Endothelial cell of umbilical vein (primary cell): ENCODE data around the gene COQ4. TPM values are rescaled to one million over a fixed set of nuclear protein-coding genes. Genes with fewer than 3 reads are reported as not detected.

ENCODE experiments used
- BruUV-seq: library from RNA; stranded (reverse); fragments of 400-500 nt; replicated peaks from 2 replicates; lab custom pipeline; 2021; lab: Mats Ljungman, UMichigan
- CTCF ChIA-PET: fragments of 300-600, 350-600 bp; sonication (Branson Sonifier 250); formaldehyde crosslinking; loops from one replicate; lab custom pipeline; 2021; ENCODE audit warnings: antibody characterized with exemption, inconsistent platforms; lab: Charles Lee
- POLR2A ChIA-PET: fragments of 300-600, 350-600 bp; sonication (Branson Sonifier 250); formaldehyde crosslinking; loops from one replicate; lab custom pipeline; 2021; ENCODE audit warnings: antibody characterized with exemption, inconsistent platforms; lab: Charles Lee
- DNase-seq: peaks from one replicate; pipeline ENCODE4 v3.0.0-alpha.2; 2011; ENCODE audit warnings: low read depth, low spot score
- FAIRE-seq: peaks from 2 replicates; lab custom pipeline; 2011; peaks lifted over from hg19 to GRCh38; lab: Jason Lieb, UNC
- H2AFZ ChIP-seq: 2 replicates; pipeline ENCODE4 v1.6.0; 2012; ENCODE audit warnings: low read depth, low read length, control low read depth, inconsistent platforms
- H3K27ac ChIP-seq: 2 replicates; pipeline ENCODE4 v1.5.1; 2011; ENCODE audit warnings: low read depth, mild to moderate bottlenecking, control low read depth, low read length, moderate library complexity; ENCODE audit not compliant: insufficient read depth
- H3K27me3 ChIP-seq, 2 experiments: 2 replicates each; pipeline versions ENCODE4 v1.6.0 to v1.6.1; 2011; ENCODE audit warnings: low read length in 2 of 2, mixed read lengths in 1 of 2; ENCODE audit not compliant: control insufficient read depth in 2 of 2, insufficient read depth in 2 of 2
- H3K36me3 ChIP-seq, 2 experiments: 2 replicates in 1 of 2; 3 replicates in 1 of 2; pipeline ENCODE4 v1.5.1; 2011; ENCODE audit warnings: low read length in 2 of 2, mild to moderate bottlenecking in 1 of 2, moderate library complexity in 1 of 2; ENCODE audit not compliant: control insufficient read depth in 2 of 2, insufficient read depth in 2 of 2; ENCODE audit errors: extremely low read depth in 1 of 2
- H3K4me1 ChIP-seq: 3 replicates; pipeline ENCODE4 v1.5.1; 2011; ENCODE audit warnings: mild to moderate bottlenecking, low read length; ENCODE audit not compliant: control insufficient read depth, insufficient read depth; ENCODE audit errors: extremely low read depth
- H3K4me2 ChIP-seq: 2 replicates; pipeline ENCODE4 v1.6.1; 2011; ENCODE audit warnings: low read length, control low read depth, mixed read lengths; ENCODE audit not compliant: insufficient read depth
- H3K4me3 ChIP-seq, 3 experiments: fragments of 200-600 bp in 1 of 3; sonication (generic), shearing (Covaris generic) in 1 of 3; replicated peaks in 1 of 3; 2 replicates each; pipeline ENCODE4 v1.5.1; 2011 to 2016; ENCODE audit warnings: control low read depth in 3 of 3, low read length in 3 of 3, mild to moderate bottlenecking in 2 of 3, inconsistent platforms in 1 of 3, low read depth in 1 of 3, moderate library complexity in 1 of 3; ENCODE audit not compliant: insufficient read depth in 1 of 3
- H3K79me2 ChIP-seq: 2 replicates; pipeline ENCODE4 v1.6.0; 2012; ENCODE audit warnings: low read length, inconsistent platforms; ENCODE audit not compliant: control insufficient read depth, insufficient read depth
- H3K9ac ChIP-seq: replicated peaks from 2 replicates; pipeline ENCODE3; 2011; ENCODE audit warnings: low read length, control low read depth; ENCODE audit not compliant: insufficient read depth; ENCODE audit errors: extremely low read depth
- H3K9me1 ChIP-seq: replicated peaks from 3 replicates; pipeline ENCODE4 v1.6.0; 2011; ENCODE audit warnings: mild to moderate bottlenecking, low read length; ENCODE audit not compliant: control insufficient read depth, insufficient read depth; ENCODE audit errors: extremely low read depth
- H3K9me3 ChIP-seq: replicated peaks from 2 replicates; pipeline ENCODE4 v1.5.1; 2012; ENCODE audit warnings: low read length, inconsistent platforms; ENCODE audit not compliant: control insufficient read depth, insufficient read depth
- H4K20me1 ChIP-seq: replicated peaks from 2 replicates; pipeline ENCODE3; 2011; ENCODE audit warnings: mild to moderate bottlenecking, low read length; ENCODE audit not compliant: control insufficient read depth, insufficient read depth; ENCODE audit errors: extremely low read depth
- EZH2 ChIP-seq: IDR thresholded peaks from 2 replicates; pipeline ENCODE4 v1.6.1; 2012; ENCODE audit warnings: borderline replicate concordance, low read depth, mild to moderate bottlenecking, moderate library complexity, low read length, inconsistent platforms; ENCODE audit not compliant: severe bottlenecking
- FOS ChIP-seq: IDR thresholded peaks from 2 replicates; pipeline ENCODE4 v1.6.1; 2011; ENCODE audit warnings: mild to moderate bottlenecking, low read length, moderate library complexity, borderline replicate concordance; ENCODE audit not compliant: insufficient read depth
- GATA2 ChIP-seq: IDR thresholded peaks from 2 replicates; pipeline ENCODE4 v1.7.0; 2011; ENCODE audit warnings: low read depth, mild to moderate bottlenecking, moderate library complexity, mixed read lengths, low read length; ENCODE audit not compliant: insufficient read length, insufficient read depth
- JUN ChIP-seq: IDR thresholded peaks from 2 replicates; pipeline ENCODE4 v1.6.1; 2011; ENCODE audit warnings: borderline replicate concordance, low read depth; ENCODE audit not compliant: insufficient read length, insufficient read depth
- MYC ChIP-seq: IDR thresholded peaks from one replicate; pipeline ENCODE4 v1.6.1; 2011; ENCODE audit warnings: mild to moderate bottlenecking, low read depth, low read length
- POLR2A ChIP-seq: IDR thresholded peaks from 2 replicates; pipeline ENCODE4 v1.6.1; 2012; ENCODE audit warnings: low read depth, mild to moderate bottlenecking, control low read depth, low read length
- POLR2AphosphoS5 ChIP-seq: IDR thresholded peaks from 2 replicates; pipeline ENCODE4 v1.6.1; 2012; ENCODE audit warnings: low read depth, mild to moderate bottlenecking, control low read depth, low read length, moderate library complexity; ENCODE audit not compliant: insufficient read depth
- dilution Hi-C: fragments of 300-500 bp; cut with MboI; formaldehyde crosslinking; loops from one replicate; pipeline ENCODE4 v1.15.0; 2019; ENCODE audit warnings: low sequenced_read_pairs; ENCODE audit not compliant: extremely low pct_ligation_motif_present
- intact Hi-C: fragments of 100-400 bp; cut with micrococcal nuclease; formaldehyde crosslinking; loops from one replicate; pipeline ENCODE4 v1.10.0; 2022
- polyA plus RNA-seq, 4 experiments: library from polyadenylated mRNA; depleted of rRNA in 3 of 4; stranded (reverse) in 3 of 4; unstranded in 1 of 4; fragments of >200 nt; gene quantifications; 2 replicates each; pipeline versions ENCODE4 v1.2.1 to v1.2.3, GENCODE V29; 2011 to 2012; ENCODE audit warnings: missing spikeins in 1 of 4
- total RNA-seq: library from RNA; stranded (reverse); gene quantifications from 2 replicates; pipeline ENCODE4 v1.2.3, GENCODE V29; 2021
- TF ChIP-seq, protein P1 (sequence below), 2 donors: IDR thresholded peaks; 1 replicate in 1 of 2; 2 replicates in 1 of 2; pipeline ENCODE4 v1.5.1; 2011; ENCODE audit warnings: low read length in 2 of 2, mild to moderate bottlenecking in 2 of 2, moderate library complexity in 2 of 2, control low read depth in 1 of 2, inconsistent platforms in 1 of 2, low read depth in 1 of 2; ENCODE audit not compliant: insufficient read depth in 1 of 2; ENCODE audit errors: extremely low read depth in 1 of 2
- TF ChIP-seq, protein P2 (sequence below): IDR thresholded peaks from 2 replicates; pipeline ENCODE4 v1.6.1; 2011; ENCODE audit not compliant: insufficient read depth, insufficient read length

The COQ4 gene
- total and polyA plus RNA-seq, 2 donors (not counting 3 experiments of a cell fraction or from before 2014, with no cell fraction given): 44.4 to 78.1 TPM

DNA sequence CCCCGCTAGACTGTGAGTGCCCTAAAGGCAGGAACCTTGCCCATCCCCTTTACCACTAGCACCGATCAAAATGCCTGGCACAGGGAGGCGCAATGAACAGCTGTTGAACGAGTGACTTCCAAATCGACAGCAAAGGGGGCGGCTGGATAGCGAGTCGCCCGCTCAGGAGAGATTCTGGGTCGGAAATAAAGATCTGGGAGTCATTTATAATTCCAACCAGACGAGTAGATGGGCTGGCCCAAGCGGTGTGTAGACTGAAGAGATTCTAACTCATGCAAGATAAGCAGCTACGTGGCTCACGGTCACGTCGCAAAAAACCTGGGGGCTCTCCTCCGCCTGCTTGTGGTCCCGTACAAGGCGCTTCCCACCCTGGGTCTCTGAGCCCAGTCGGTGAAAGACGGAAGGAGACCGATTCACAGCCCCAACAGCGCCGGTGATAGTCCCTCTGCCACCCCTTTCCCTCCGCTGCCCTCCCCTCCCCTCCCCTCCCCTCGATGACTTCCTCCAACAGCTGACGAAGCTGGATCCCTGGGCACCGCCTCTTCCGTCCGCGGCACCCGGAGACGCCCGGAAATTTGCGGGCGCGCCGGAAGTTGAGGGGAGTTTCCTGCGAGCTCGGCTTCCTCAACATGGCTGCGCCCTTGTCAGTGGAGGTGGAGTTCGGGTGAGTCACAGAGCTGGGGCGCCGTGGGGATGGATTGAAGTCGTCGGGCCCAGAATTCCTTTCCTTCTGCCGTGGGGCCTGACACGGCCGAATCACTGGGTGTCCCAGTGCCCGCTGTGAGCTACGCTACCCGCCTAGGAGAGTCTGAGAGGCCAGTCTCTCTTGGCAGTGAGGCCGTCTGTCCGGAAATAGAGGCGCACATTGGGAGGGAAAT is 48.4 kb downstream of the COQ4 start, which contains the start of gene URM1:
TSS of gene URM1 (plus strand) at position 623 of the 878 bp plus-strand sequence. CDS start at position 630, 7 bp downstream.
- FAIRE-seq: peak; percentile 99
- dilution Hi-C loops: no loop called here

More for the DNA sequence above, 48.4 kb downstream of the COQ4 start, which contains the start of gene URM1:
- Histone ChIP-seq H3K9ac (peak within 1 kb of the TSS; percentile 87), H3K36me3 (peaks cover 0 to 3% of the 10 kb centered on the region in 2 experiments), H3K4me3 (peak within 1 kb of the TSS; percentile 72 to 95 (median 87)), H2AFZ (peak within 1 kb of the TSS; percentile 86), H3K9me3 (no peaks in the 10 kb centered on the region), H3K27me3 (no peaks in the 10 kb centered on the region), H3K79me2 (peaks cover 41% of the 10 kb centered on the region), H3K27ac (peak within 1 kb of the TSS; percentile 82), H4K20me1 (no peaks in the 10 kb centered on the region), H3K9me1 (no peaks in the 10 kb centered on the region), H3K4me2 (peak within 1 kb of the TSS; percentile 93), H3K4me1 (peaks cover 17% of the 10 kb centered on the region)
- CTCF ChIA-PET: interaction anchor here (0.6 to 3.8 kb wide), 13 partner anchors 9 to 152 kb away, joined by 3 to 50 read pairs (median 5); partner anchors contain the start of gene CERCAM
- POLR2A ChIA-PET: interaction anchor here (0.6 to 1.7 kb wide), 5 partner anchors 9 to 353 kb away, joined by 3 to 8 read pairs (median 4); partner anchors contain the start of genes SPTAN1 and ZDHHC12
- BruUV-seq: TSS peak; percentile 98
- peak; percentile 98 for DNase-seq
- intact Hi-C loops: loop anchor here (1.0 to 2.0 kb wide), 3 partner anchors 42 to 85 kb away; partner anchors contain the start of genes COQ4, ODF2 and TRUB2
- TF ChIP-seq, protein P1, sequence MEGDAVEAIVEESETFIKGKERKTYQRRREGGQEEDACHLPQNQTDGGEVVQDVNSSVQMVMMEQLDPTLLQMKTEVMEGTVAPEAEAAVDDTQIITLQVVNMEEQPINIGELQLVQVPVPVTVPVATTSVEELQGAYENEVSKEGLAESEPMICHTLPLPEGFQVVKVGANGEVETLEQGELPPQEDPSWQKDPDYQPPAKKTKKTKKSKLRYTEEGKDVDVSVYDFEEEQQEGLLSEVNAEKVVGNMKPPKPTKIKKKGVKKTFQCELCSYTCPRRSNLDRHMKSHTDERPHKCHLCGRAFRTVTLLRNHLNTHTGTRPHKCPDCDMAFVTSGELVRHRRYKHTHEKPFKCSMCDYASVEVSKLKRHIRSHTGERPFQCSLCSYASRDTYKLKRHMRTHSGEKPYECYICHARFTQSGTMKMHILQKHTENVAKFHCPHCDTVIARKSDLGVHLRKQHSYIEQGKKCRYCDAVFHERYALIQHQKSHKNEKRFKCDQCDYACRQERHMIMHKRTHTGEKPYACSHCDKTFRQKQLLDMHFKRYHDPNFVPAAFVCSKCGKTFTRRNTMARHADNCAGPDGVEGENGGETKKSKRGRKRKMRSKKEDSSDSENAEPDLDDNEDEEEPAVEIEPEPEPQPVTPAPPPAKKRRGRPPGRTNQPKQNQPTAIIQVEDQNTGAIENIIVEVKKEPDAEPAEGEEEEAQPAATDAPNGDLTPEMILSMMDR (IDR thresholded peaks at IDR 0.05; ENCODE audit: extremely low read depth in 1 of 2, insufficient read depth in 1 of 2, low read depth in 1 of 2, low read length in 2 of 2): peak in 1 of 2 donors; percentile 6
- TF ChIP-seq POLR2AphosphoS5: peak; percentile 92
- no peak for TF ChIP-seq MYC
- TF ChIP-seq EZH2: no peak
- TF ChIP-seq JUN: no peak
- TF ChIP-seq POLR2A: peak; percentile 91
- no peak for TF ChIP-seq GATA2
- TF ChIP-seq FOS: peak; percentile 52
- TF ChIP-seq, protein P2, sequence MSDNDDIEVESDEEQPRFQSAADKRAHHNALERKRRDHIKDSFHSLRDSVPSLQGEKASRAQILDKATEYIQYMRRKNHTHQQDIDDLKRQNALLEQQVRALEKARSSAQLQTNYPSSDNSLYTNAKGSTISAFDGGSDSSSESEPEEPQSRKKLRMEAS: peak; percentile 38
